GM18520 (cell line): ENCODE data around the gene HENMT1.

Experiments
- ATAC-seq: cut with Tn5 transposase; IDR thresholded peaks from one replicate; pipeline ENCODE4 v1.9.1; 2021; ENCODE audit not compliant: unreplicated experiment

The HENMT1 gene

DNA sequence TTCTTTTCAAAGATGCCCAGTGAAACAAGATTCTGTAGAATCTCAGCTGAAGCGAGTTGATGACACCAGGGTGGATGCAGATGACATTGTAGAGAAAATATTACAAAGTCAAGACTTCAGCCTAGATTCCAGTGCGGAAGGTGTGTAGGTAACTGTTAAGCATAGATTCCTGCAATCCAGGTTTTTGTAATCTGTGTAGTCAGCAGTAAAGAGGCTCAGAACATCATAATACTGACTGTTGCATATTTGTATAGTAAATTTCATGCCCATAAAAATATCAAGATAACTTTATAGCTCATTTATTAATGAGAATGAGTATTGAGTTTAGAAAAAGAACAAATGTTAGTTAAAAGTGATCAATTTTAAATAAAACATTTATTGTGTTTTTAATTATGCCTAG lies 32.2 kb downstream of the HENMT1 start:
- no peak for ATAC-seq

DNA sequence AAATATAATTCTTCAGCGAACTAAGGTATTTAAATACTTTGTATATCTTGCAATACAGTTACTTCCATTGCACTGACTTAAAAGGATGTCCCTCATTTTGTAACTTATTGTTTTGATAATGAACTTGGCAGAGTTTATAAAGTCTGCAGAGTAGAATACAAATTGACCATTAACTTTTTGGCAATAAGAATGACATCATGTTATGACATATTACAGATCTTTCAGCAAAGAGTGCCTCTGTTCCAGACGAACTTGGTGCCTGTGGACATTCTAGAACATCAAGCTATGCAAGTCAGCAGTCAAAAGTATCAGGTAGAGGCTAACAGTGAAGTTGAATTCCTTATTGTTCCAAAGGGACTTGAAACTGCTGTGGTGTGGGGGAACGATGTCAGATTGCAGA lies 32.9 kb downstream of the HENMT1 start:
- no peak for ATAC-seq

DNA sequence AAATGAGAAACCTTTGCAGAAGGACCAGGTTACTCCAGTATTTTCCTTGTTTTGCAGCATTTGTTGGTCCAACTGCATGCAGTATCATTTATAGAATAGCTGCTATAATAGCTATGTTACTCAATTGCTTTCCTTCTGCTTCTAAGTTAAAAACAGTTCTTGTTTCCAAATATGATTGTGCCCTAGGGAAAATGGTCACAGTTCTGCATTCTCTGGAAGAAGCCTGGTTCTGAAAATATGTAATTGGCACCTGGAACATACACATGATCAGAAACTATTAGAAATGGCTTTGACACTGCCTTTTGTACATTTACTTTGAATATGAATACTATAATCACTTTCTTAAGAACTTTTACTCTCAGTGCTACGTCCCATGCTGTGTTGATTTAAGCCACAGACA lies 33.6 kb downstream of the HENMT1 start:
- ATAC-seq, result no peak

GRCh38 chr1:108624069-108624468 lies 36.8 kb downstream of the HENMT1 start:
- ATAC-seq, result no peak

- ATAC-seq, result no peak
Measured at GRCh38 chr1:108617724-108618056, 43.2 kb downstream of the HENMT1 start.

GRCh38 chr1:108617008-108617723 lies 43.7 kb downstream of the HENMT1 start:
- no peak for ATAC-seq

GRCh38 chr1:108615544-108615943 lies 45.3 kb downstream of the HENMT1 start:
- no peak for ATAC-seq

GRCh38 chr1:108612496-108612895 lies 48.4 kb downstream of the HENMT1 start:
- no peak for ATAC-seq

DNA sequence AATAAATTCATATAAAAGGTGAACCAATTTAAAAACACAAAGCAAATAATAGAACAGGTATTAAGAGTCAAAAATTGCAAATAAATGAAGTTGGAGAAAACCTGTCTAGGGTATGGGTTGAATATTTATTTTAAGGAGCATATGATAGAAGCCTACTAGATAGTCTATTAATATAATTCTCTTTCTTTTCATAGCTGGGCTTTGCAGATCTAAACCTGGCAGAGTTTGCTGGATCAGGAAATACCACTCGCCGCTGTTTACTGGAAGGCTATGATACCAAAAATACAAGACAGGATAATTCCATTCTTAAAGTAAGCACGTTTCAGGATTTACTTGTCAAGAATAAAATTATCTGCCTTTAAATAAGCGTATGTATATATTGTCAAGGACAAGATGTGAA lies 48.9 kb downstream of the HENMT1 start:
- no peak for ATAC-seq

DNA sequence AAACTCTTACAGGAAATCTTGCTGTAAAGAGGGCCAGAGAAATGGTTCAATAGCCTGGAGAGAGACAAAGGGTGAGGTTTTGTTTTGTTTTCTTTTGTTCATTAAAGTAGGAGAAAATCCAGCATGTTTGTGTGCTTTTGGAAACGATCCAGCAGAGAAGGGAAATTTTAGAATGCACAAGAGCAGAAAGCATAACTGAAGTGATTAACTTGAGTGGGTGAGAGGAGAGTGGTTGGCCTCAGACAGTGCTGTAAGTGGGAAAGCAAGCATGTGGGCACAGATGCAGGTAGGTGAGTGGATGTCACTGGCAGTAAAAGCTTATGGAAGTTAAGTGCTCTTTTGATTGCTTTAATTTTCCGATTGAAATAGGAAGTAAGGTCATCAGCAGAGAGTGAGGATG lies 50.8 kb downstream of the HENMT1 start:
- ATAC-seq, result no peak

- no peak for ATAC-seq
Measured at GRCh38 chr1:108609483-108610049, 51.3 kb downstream of the HENMT1 start.

GRCh38 chr1:108606478-108606877 lies 54.4 kb downstream of the HENMT1 start:
- no peak for ATAC-seq

- no peak for ATAC-seq
Measured at GRCh38 chr1:108605633-108606032, 55.3 kb downstream of the HENMT1 start.

GRCh38 chr1:108601708-108602410 lies 59.0 kb downstream of the HENMT1 start:
- ATAC-seq, result no peak

DNA sequence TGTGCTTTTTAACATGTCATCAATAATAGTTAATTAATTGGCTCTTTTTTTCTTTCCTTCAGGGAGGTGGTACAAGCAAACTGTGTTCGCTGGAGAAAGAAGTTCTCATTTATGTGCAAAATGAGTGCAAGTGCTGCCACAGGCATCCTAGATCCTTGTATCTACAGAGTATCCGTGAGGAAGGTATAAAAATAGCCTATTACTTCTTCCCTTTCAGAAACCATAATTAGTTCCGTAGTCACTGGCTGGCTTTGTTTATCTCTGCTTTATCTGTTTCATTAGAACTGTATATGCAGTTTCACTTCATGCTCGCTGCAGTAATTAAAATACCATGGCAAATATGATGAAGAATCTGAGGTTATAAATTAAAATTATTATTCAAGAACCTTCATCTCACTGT lies 60.4 kb downstream of the HENMT1 start:
- no peak for ATAC-seq

- no peak for ATAC-seq
Measured at GRCh38 chr1:108598340-108598739, 62.6 kb downstream of the HENMT1 start.
